GM11168 (cell line): ENCODE results near the gene VRK2.

ENCODE experiments used
- in situ Hi-C: fragments of 300-500 bp; cut with MboI; formaldehyde crosslinking; loops from one replicate; pipeline ENCODE4 v1.12.0; 2022; ENCODE audit warnings: low sequenced_read_pairs; ENCODE audit not compliant: unreplicated experiment

VRK2 gene

DNA sequence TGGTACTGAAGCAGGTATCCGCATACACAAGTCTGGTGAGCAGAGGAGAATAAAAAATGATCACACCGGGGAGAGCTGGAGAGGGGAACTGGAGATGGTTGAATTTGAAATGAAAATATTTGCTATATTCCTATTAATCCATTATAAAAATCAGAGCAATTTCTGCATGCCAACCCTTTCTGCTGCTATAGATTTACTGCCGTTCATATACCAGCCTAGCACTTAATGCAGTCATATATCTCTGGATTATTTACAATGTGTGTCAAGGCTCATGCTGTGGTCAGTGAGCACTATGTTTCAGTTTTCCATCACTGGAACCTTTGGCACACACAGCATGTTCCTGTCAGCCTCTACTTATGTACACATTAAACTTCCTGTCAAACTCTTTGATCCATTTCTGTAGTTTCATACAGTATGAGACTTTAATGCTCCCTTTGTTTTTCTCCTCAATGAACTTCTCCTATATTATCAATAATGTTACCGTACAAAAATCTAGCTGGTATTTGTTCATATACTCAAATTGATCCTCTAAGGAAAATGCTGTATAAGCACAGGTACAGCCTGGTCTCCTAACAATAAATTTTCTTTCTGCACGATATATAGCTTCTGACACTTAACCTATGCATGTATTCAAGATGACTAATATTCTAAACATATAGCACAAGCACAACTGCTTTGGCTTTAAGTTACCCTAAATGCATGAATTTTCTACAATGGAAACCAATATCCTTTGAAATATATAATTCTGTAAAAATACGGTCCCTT is 157.8 kb downstream of the VRK2 start:
- in situ Hi-C loops: no loop called here

- in situ Hi-C loops: no loop called here
These were observed 160.2 kb downstream of the VRK2 start for GRCh38 chr2:58206785-58207184.

DNA sequence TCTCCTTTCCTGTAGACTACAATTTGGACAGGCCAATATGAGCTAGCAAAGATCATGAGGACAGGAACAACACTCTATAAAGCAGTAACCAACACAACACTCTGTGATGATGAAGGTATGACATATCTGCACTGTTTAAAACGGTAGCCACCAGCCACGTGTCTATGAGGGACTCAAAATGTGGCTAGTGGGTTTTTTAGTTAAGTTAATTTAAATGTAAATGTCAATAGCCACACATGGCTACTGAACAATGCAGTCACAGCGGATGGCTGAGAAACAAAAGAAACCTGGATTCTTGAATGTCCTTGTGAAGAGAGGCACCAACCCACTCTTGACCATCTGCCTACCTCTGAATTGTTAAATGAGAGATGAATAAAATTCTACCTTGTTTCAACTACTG is 160.6 kb downstream of the VRK2 start:
- in situ Hi-C loops: no loop called here
